Bronchial epithelial cell (primary cell): Measurements from ENCODE around the gene SON. TPM values are rescaled to one million over a fixed set of nuclear protein-coding genes. Genes with fewer than 3 reads are reported as not detected.

ENCODE experiments used
- DNase-seq: peaks from one replicate; pipeline ENCODE4 v3.0.0-alpha.2; 2010; ENCODE audit warnings: low read depth
- FAIRE-seq: peaks from 2 replicates; lab custom pipeline; 2011; peaks lifted over from hg19 to GRCh38; lab: Jason Lieb, UNC
- H3K27me3 ChIP-seq: 2 replicates; pipeline ENCODE4 v1.5.1; 2011; ENCODE audit warnings: low read length; ENCODE audit not compliant: control insufficient read depth, insufficient read depth
- H3K36me3 ChIP-seq: 2 replicates; pipeline ENCODE4 v1.5.1; 2011; ENCODE audit warnings: low read length; ENCODE audit not compliant: control insufficient read depth, insufficient read depth
- H3K4me3 ChIP-seq: 2 replicates; pipeline ENCODE4 v1.5.1; 2011; ENCODE audit warnings: mild to moderate bottlenecking, low read depth, low read length, control low read depth
- CTCF ChIP-seq: IDR thresholded peaks from 2 replicates; pipeline ENCODE4 v1.5.1; 2011; ENCODE audit warnings: mild to moderate bottlenecking, moderate library complexity, low read length, control low read depth, inconsistent platforms; ENCODE audit not compliant: insufficient read depth, severe bottlenecking
- total RNA-seq: library from RNA; depleted of rRNA; stranded (reverse); fragments of >200 nt; gene quantifications from 2 replicates; pipeline ENCODE4 v1.2.1, GENCODE V29; 2014

Gene SON
- total RNA-seq, 1 donor from 2014 or later, result 105 TPM

- Histone ChIP-seq H3K36me3 (peaks cover 9% of the 10 kb centered on the region), H3K27me3 (no peaks in the 10 kb centered on the region), H3K4me3 (peak within 1 kb of the TSS; percentile 92)
- no peak for TF ChIP-seq CTCF
- peak; percentile 58 for DNase-seq
- no peak for FAIRE-seq
These were observed 840 bp upstream of the SON start, which contains the start of gene GART for GRCh38 chr21:33541756-33542639. TSS of gene GART (minus strand) at chr21:33542117. CDS start at chr21:33539315, 2,802 bp downstream.

GRCh38 chr21:33543505-33544129, 779 bp downstream of the SON start:
- no peak for TF ChIP-seq CTCF
- Histone ChIP-seq H3K27me3 (no peaks in the 10 kb centered on the region), H3K36me3 (peaks cover 4% of the 10 kb centered on the region), H3K4me3 (peak overlapping the region; percentile 92)
- DNase-seq, result peak; percentile 40
- no peak for FAIRE-seq

GRCh38 chr21:33544451-33545195, 1.8 kb downstream of the SON start:
- DNase-seq, result no peak
- Histone ChIP-seq H3K27me3 (no peaks in the 10 kb centered on the region), H3K36me3 (peaks cover 2% of the 10 kb centered on the region), H3K4me3 (peak overlapping the region; percentile 92)
- no peak for FAIRE-seq
- TF ChIP-seq CTCF, result no peak

GRCh38 chr21:33546086-33546485, 3.2 kb downstream of the SON start:
- no peaks in the 10 kb centered on the region for H3K27me3 ChIP-seq
- H3K36me3 ChIP-seq, result peaks cover 8% of the 10 kb centered on the region
- FAIRE-seq (no peak), DNase-seq (no peak)
- no peak for TF ChIP-seq CTCF
- no peak overlapping the region for H3K4me3 ChIP-seq

GRCh38 chr21:33549848-33550771, 7.3 kb downstream of the SON start:
- DNase-seq (no peak), FAIRE-seq (no peak)
- H3K4me3 ChIP-seq, result no peak overlapping the region
- H3K27me3 ChIP-seq, result no peaks in the 10 kb centered on the region
- H3K36me3 ChIP-seq, result peaks cover 18% of the 10 kb centered on the region
- TF ChIP-seq CTCF, result no peak
